ENCODE results near the gene BRI3BP.
"Not testable (repeated sequence)": the region's sequence is repeated elsewhere in the genome, so short reads cannot be mapped to it uniquely, and the experiment has no call there.

Gene BRI3BP

DNA sequence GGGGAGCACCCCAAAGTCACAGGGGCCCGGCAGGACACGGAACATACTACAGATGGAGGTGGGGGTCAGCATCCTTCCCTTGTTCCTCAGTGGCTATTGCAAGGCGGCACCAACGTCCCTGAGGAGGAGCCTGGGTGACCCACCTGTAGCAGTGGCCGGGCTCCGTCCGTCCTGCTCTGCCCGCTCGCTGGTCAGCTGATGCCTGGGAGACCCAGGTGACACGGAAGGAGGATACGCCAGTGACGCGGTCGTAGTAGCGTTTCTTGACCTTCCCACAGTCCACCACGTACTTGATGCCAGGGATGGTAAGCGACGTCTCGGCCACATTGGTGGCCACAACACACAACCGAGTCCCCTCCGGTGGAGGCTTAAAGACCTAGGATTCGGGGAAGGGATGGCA lies 29.2 kb upstream of the BRI3BP start:
- Mint-ChIP-seq H3K9me3 (no peaks in the 10 kb centered on the region), H3K36me3 (ENCODE audit: low read depth) (peaks cover 98% of the 10 kb centered on the region), H3K27ac (no peak overlapping the region), H3K4me3 (no peak overlapping the region), H3K27me3 (no peaks in the 10 kb centered on the region), H3K4me1 (ENCODE audit: low read depth) (no peaks in the 10 kb centered on the region)
- intact Hi-C loops (cut with micrococcal nuclease): no loop called here

DNA sequence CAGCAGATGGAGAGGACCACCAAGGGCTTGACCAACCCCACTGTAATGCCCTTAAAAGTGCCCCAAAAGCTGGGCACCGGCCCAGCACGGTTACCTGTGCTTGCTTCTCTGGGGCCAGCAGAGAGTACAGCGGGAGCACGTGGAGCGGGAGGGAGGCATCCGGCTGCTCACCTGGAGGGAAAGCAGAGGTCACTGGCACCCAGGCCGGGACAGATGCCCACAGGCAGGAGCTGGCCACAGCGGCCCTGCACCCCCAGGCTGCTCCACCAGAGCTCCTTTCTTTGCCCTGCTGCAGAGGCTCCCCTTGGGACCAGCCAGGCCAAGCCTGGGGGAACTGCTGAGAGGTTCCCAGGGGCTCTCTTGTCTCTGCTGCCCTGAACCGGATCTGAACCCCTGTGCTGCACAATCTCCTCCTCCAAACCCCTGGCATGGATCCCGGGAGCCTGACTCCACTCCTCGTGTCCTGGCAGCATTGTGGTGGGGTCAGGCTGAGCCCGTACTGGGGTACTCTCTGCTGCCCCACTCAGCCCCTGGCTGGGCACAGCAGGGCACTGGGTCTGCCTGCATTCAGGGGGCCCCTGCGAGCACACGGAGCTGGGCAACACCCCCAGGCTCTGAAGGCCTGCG lies 28.5 kb upstream of the BRI3BP start:
- H3K36me3 Mint-ChIP-seq (ENCODE audit: low read depth): peaks cover 98% of the 10 kb centered on the region
- intact Hi-C loops (cut with micrococcal nuclease): no loop called here
- no peaks in the 10 kb centered on the region for H3K27me3 Mint-ChIP-seq
- H3K9me3 Mint-ChIP-seq: no peaks in the 10 kb centered on the region
- no peak overlapping the region for H3K4me3 Mint-ChIP-seq
- H3K27ac Mint-ChIP-seq: no peak overlapping the region
- H3K4me1 Mint-ChIP-seq (ENCODE audit: low read depth): no peaks in the 10 kb centered on the region

DNA sequence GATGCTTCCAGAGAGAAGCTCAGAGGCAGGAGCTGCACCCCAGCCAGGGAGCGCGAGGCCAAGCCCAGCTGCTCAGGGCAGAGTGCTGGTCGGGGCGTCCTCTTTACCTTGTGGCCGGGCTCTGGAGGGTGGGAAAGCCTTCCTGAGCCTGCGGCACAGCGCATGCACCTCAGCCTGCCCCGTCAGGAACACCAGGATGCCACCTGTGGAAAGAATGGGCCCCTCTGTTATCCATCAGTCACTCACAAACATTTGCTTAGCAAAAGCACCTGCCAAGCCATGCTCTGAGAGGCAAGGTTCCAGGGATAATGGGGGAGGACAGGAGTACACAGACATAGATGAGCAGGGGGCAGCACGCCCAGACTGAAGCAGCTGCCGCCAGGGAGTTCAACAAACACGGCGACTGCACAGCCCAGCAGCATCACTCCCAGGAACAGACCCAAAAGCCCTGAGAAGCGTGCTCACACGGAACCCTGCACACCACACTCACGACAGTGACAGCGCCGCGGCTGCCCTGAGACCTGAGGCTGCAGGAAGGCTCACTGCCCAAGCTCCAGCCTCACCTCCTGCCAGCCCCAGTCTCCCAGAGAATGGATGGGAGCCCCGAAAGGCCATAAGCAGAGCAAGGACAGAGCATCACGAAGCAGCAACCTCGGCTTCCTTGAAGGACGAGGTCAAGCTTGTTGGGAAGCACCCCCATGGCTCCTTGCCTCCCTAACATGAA lies 26.3 kb upstream of the BRI3BP start:
- Mint-ChIP-seq H3K9me3 (no peaks in the 10 kb centered on the region), H3K27ac (no peak overlapping the region), H3K27me3 (no peaks in the 10 kb centered on the region), H3K4me1 (ENCODE audit: low read depth) (no peaks in the 10 kb centered on the region), H3K36me3 (ENCODE audit: low read depth) (peaks cover 98% of the 10 kb centered on the region), H3K4me3 (no peak overlapping the region)
- intact Hi-C loops (cut with micrococcal nuclease): no loop called here

DNA sequence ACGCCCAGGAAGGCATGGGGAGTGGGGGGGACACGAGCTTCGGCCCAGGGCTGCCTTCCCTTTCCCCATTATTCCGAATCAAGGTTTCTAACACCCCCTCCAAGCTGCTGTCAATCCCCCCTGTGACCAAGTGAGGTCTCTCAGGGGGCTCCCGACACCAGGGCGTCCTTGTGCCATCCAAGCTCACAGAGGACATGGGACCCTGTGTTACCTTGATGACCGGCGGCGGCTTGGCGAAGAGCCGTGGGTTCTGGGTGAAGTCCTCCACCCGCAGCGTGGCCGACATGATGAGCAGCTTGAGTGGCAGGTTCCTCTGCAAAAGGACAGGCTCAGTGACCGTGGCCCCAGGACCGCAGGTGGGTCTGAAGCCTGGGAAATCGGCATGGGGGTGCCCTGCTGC lies 24.8 kb upstream of the BRI3BP start:
- intact Hi-C loops (cut with micrococcal nuclease): no loop called here
- Mint-ChIP-seq H3K9me3 (no peaks in the 10 kb centered on the region), H3K27ac (no peak overlapping the region), H3K4me3 (no peak overlapping the region), H3K36me3 (ENCODE audit: low read depth) (peaks cover 99% of the 10 kb centered on the region), H3K4me1 (ENCODE audit: low read depth) (no peaks in the 10 kb centered on the region), H3K27me3 (no peaks in the 10 kb centered on the region)

DNA sequence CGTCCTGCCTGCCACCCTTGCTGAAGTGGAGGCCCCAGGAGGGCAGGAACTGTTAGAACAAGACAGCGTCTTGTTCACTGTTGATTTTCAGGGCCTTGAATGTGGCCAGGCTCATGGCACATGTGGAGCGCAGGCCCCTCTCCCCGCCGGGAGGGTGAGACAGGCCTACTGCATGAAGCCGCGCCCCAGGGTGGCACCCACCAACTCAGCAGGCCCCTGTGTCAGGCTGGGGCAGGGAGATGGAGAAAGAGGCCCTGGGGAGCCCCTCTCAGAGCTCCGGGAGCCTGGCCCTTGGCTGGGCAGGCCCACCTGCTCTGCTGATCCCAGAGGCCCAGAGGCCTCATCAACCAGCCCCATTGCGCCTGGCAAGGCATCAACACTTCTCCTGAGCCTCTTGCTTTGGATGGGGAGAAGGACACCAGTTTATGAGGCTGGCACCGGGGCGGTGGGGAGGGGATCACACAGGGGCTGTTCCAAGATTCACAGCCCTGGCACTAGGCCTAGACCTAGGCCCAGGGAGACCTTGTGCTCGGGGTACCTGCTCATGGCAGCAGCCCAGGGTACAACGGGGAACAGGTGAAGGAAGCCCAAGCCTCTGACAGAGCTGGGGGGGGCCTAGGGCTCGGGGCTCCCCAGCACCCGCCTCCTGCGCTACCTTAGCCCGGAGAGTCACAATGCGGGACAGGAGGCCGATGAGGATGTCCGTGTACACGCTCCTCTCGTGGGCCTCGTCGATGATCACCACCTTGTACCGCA lies 22.6 kb upstream of the BRI3BP start:
- H3K36me3 Mint-ChIP-seq (ENCODE audit: low read depth): peaks cover 100% of the 10 kb centered on the region
- intact Hi-C loops (cut with micrococcal nuclease): no loop called here

DNA sequence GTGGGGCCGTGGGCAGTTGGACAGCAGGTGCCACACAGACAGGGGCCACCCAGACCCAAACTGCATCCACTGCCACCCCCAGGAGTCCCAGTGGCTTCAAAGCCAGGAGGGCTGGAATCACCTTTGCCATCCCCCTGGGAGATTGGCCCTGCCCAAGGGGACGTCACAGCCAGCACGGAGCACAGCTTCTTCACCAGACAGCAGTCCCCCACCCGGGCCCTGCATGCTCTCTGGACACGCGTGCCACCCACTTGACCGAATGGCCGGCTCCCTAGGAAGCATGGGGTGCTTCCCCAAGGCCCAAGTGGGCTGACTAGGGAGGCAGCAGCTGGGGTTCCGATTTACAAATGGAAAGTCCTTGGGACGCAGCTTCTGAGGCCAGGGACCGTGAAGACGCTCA lies 21.8 kb upstream of the BRI3BP start:
- H3K36me3 Mint-ChIP-seq (ENCODE audit: low read depth): peaks cover 100% of the 10 kb centered on the region
- no peak overlapping the region for H3K27ac Mint-ChIP-seq
- no peaks in the 10 kb centered on the region for H3K9me3 Mint-ChIP-seq
- H3K4me1 Mint-ChIP-seq (ENCODE audit: low read depth): no peaks in the 10 kb centered on the region
- H3K27me3 Mint-ChIP-seq: no peaks in the 10 kb centered on the region
- H3K4me3 Mint-ChIP-seq: no peak overlapping the region
- intact Hi-C loops (cut with micrococcal nuclease): no loop called here

More for the DNA sequence above, 22.6 kb upstream of the BRI3BP start:
- no peaks in the 10 kb centered on the region for H3K9me3 Mint-ChIP-seq
- H3K27me3 Mint-ChIP-seq: no peaks in the 10 kb centered on the region
- no peaks in the 10 kb centered on the region for H3K4me1 Mint-ChIP-seq (ENCODE audit: low read depth)
- no peak overlapping the region for H3K4me3 Mint-ChIP-seq
- no peak overlapping the region for H3K27ac Mint-ChIP-seq

DNA sequence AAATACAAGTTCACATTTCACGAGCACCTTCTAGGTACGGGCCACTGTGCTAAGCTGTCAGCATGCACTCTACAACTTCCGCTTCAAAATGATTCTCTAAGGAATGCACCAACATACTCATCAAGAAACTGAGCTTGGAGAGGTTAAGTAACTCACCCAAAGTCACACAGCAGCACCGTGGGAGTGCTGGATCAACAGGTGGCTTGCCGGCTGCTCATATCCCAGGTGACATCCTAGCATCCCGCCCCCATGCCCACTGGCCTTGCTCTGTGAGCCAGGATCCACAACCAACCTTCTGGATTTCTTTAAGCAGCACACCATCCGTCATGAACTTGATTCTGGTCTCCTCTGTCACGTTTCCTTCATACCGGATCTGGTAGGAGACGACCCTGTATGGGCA lies 21.2 kb upstream of the BRI3BP start:
- no peak overlapping the region for H3K4me3 Mint-ChIP-seq
- no peak overlapping the region for H3K27ac Mint-ChIP-seq
- intact Hi-C loops (cut with micrococcal nuclease): no loop called here
- H3K9me3 Mint-ChIP-seq: no peaks in the 10 kb centered on the region
- no peaks in the 10 kb centered on the region for H3K4me1 Mint-ChIP-seq (ENCODE audit: low read depth)
- no peaks in the 10 kb centered on the region for H3K27me3 Mint-ChIP-seq
- peaks cover 100% of the 10 kb centered on the region for H3K36me3 Mint-ChIP-seq (ENCODE audit: low read depth)

DNA sequence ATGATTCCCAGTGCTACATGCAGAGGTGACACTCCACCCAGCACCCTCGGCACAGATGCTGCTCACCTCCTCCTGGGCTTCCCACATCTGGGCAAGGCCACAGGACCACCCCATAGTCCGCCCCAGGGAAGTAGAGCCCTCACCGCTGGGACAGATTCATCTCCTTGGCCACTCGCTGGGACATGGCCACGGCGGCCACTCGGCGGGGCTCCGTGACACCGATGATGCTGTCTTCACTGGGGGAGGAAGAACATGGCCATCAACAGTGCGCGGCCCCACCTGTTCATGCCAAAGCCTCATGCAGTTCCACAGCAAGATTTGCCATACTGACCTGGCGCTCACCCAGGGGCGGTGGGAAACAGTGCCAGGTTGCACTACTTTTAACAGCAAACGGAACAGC lies 18.2 kb upstream of the BRI3BP start:
- H3K36me3 Mint-ChIP-seq (ENCODE audit: low read depth): peaks cover 100% of the 10 kb centered on the region

DNA sequence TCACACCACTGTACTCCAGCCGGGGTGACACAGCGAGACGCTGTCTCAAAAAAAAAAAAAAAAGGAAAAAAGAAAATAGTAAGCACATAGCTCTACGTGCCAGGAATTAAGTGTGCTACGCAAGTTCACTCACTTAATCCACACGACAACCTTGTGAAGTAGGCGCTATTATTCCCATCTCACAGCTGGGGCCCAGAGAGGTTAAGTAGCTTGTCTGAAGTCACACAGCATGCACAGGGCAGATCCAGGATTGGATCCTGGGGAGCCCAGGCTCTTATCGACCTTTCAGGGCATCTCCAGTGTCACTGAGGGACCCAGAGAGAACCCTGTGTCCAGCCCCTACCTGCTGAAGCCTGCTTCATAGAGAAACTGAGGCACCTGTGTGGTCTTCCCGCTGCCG lies 16.4 kb upstream of the BRI3BP start:
- intact Hi-C loops (cut with micrococcal nuclease): no loop called here
- Mint-ChIP-seq H3K4me1 (ENCODE audit: low read depth) (no peaks in the 10 kb centered on the region), H3K36me3 (ENCODE audit: low read depth) (peaks cover 100% of the 10 kb centered on the region), H3K27ac (no peak overlapping the region), H3K4me3 (no peak overlapping the region), H3K27me3 (no peaks in the 10 kb centered on the region), H3K9me3 (no peaks in the 10 kb centered on the region)

More for the DNA sequence above, 18.2 kb upstream of the BRI3BP start:
- Mint-ChIP-seq H3K4me3 (no peak overlapping the region), H3K27ac (no peak overlapping the region), H3K4me1 (ENCODE audit: low read depth) (no peaks in the 10 kb centered on the region), H3K9me3 (no peaks in the 10 kb centered on the region), H3K27me3 (no peaks in the 10 kb centered on the region)
- intact Hi-C loops (cut with micrococcal nuclease): no loop called here

DNA sequence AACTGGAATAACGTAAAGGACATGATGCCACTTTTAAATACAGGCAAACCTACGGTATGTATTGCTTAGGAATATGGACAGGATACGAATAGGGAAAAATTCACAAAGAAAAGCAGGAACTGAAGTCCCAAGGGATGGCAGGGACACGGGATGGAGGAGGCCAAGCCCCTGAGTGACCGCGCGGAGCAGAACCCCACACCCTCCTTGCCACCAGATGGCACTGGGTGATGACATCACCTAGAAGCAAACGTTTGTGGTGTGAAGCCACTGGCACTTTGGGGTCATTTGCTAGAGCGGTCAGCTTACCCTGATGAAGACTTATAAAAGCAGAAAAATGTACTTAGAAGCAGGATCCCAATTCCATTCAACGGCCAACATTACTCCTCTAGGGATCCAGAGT lies 13.9 kb upstream of the BRI3BP start:
- Mint-ChIP-seq H3K9me3 (no peaks in the 10 kb centered on the region), H3K36me3 (ENCODE audit: low read depth) (peaks cover 100% of the 10 kb centered on the region), H3K27me3 (no peaks in the 10 kb centered on the region), H3K4me1 (ENCODE audit: low read depth) (no peaks in the 10 kb centered on the region), H3K27ac (no peak overlapping the region), H3K4me3 (no peak overlapping the region)
- intact Hi-C loops (cut with micrococcal nuclease): no loop called here

DNA sequence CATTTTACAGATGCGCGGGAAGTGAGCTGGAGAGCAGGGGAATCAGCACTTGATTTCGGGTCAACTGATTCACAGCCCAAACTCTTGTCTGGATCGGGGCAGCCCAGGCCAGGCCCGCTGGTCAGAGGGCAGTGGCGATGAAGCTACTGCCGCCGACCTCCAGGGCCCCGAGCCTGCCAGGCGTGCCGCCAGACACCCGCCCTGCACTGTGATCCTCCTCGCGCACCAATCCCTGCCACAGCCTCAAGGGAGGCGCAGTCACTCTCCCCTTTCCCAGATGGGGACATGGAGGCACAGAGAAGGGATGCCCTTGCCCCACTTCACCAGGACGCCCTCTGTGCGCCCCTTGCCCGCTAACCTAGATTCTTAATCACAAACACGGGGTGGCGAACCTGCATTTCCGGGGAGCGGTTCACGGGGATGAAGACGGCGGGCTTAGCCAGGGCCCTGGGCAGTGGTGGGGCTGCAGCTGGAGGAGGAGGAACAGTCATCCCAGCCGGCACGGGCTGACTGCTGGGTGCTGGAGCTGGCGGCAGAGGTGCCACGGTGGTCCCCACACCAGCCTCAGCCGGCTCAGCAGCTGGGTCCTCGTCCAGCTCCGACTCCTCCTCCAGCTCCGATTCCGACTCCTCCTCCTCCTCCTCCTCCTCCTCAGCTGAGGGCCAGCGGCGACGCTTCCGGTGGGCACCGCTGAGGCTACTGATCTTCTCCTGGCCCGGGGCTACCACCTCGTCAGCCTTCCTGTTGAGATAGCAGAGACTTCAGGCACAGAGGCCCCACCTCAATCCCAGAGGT lies 13.2 kb upstream of the BRI3BP start:
- Mint-ChIP-seq H3K27me3 (no peaks in the 10 kb centered on the region), H3K4me1 (ENCODE audit: low read depth) (no peaks in the 10 kb centered on the region), H3K9me3 (no peaks in the 10 kb centered on the region), H3K27ac (no peak overlapping the region), H3K4me3 (no peak overlapping the region), H3K36me3 (ENCODE audit: low read depth) (peaks cover 100% of the 10 kb centered on the region)
- intact Hi-C loops (cut with micrococcal nuclease): no loop called here

DNA sequence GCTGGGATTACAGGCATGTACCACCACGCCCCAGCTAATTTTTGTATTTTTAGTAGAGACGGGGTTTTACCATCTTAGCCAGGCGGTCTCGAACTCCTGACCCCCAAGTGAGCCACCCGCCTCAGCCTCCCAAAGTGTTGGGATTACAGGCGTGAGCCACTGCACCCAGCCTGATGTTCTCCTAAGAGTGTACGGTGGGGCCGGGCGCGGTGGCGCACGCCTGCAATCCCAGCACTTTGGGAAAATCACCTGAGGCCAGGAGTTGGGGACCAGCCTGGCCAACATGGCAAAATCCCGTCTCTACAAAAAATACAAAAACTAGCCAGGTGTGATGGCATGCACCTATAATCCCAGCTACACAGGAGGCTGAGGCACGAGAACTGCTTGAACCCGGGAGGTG lies 6.6 kb upstream of the BRI3BP start:
- H3K4me1 Mint-ChIP-seq (ENCODE audit: low read depth): peaks cover 13% of the 10 kb centered on the region
- intact Hi-C loops (cut with micrococcal nuclease); H3K9me3 Mint-ChIP-seq; H3K4me3 Mint-ChIP-seq; H3K27ac Mint-ChIP-seq; H3K27me3 Mint-ChIP-seq: not testable (repeated sequence)
- H3K36me3 Mint-ChIP-seq (ENCODE audit: low read depth): peaks cover 45% of the 10 kb centered on the region

DNA sequence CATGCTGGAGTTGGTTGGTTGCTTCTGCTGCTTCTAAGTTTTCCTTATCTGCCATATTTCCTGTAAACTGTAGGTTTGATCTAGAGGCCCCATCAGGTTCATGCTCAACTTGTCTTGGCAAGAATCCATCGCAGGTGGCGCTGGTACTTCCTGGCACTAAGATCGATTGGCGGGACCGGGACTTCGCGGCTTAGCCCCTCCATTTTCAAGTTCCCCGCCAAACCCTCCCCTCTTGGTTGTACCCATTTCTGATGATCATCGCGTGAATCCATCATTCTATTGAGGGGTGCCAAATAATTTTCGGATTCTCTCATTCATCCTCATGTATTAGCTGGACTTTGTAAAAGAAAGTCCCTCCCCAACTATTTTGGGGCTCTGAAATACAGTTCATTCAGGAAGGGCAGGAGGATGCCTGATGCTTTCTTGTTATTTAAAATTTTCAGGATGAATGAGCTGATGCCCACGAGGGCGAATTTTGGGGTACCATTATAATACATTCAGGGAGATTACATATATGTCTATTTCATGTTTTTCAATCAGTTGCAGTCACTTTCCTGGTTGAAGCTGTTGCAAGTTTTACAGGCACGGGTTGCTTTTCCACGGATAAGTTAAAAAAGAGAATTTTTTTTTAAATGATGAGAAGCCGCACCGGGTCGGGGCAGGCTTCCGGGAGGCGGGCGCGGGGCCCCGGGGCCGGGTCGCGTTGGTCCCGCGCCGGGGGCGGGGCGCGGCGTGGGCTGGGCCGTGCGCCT lies 395 bp upstream of the BRI3BP start:
- intact Hi-C loops (cut with micrococcal nuclease): no loop called here
- H3K27me3 Mint-ChIP-seq: no peaks in the 10 kb centered on the region
- peak overlapping the region; percentile 70 for H3K4me3 Mint-ChIP-seq
- H3K27ac Mint-ChIP-seq: peak overlapping the region; percentile 60
- no peaks in the 10 kb centered on the region for H3K9me3 Mint-ChIP-seq
- H3K36me3 Mint-ChIP-seq (ENCODE audit: low read depth): peaks cover 6% of the 10 kb centered on the region
- H3K4me1 Mint-ChIP-seq (ENCODE audit: low read depth): peaks cover 40% of the 10 kb centered on the region
